Gastroesophageal sphincter (tissue), 3 donors: Measurements from ENCODE around the gene CEP170.
"Not testable (repeated sequence)": the region's sequence is repeated elsewhere in the genome, so short reads cannot be mapped to it uniquely, and the experiment has no call there.

Source experiments
- EP300 ChIP-seq: sonication (generic); formaldehyde crosslinking; IDR thresholded peaks from one replicate; pipeline ENCODE4 v1.6.1; 2017; ENCODE audit warnings: antibody characterized with exemption, mild to moderate bottlenecking
- POLR2A ChIP-seq, 2 donors: fragments of 450-650 bp; IDR thresholded peaks; one replicate each; pipeline ENCODE4 v1.6.1; 2017; ENCODE audit warnings: antibody characterized with exemption in 2 of 2, mild to moderate bottlenecking in 2 of 2, moderate library complexity in 1 of 2
- POLR2AphosphoS5 ChIP-seq: sonication (generic); formaldehyde crosslinking; IDR thresholded peaks from one replicate; pipeline ENCODE4 v1.6.1; 2017; ENCODE audit warnings: antibody characterized with exemption
- TF ChIP-seq, protein P1 (sequence below), 4 experiments: fragments of 200-600 bp in 2 of 4; fragments of 450-650 bp in 2 of 4; sonication (generic) in 1 of 4; IDR thresholded peaks; one replicate each; pipeline ENCODE4 v1.5.1; 2017 to 2019; ENCODE audit warnings: antibody characterized with exemption in 4 of 4, mild to moderate bottlenecking in 2 of 4, moderate library complexity in 2 of 4

- TF ChIP-seq, protein P1, sequence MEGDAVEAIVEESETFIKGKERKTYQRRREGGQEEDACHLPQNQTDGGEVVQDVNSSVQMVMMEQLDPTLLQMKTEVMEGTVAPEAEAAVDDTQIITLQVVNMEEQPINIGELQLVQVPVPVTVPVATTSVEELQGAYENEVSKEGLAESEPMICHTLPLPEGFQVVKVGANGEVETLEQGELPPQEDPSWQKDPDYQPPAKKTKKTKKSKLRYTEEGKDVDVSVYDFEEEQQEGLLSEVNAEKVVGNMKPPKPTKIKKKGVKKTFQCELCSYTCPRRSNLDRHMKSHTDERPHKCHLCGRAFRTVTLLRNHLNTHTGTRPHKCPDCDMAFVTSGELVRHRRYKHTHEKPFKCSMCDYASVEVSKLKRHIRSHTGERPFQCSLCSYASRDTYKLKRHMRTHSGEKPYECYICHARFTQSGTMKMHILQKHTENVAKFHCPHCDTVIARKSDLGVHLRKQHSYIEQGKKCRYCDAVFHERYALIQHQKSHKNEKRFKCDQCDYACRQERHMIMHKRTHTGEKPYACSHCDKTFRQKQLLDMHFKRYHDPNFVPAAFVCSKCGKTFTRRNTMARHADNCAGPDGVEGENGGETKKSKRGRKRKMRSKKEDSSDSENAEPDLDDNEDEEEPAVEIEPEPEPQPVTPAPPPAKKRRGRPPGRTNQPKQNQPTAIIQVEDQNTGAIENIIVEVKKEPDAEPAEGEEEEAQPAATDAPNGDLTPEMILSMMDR (IDR thresholded peaks at IDR 0.05): not testable (repeated sequence)
- not testable (repeated sequence) for TF ChIP-seq POLR2A (IDR thresholded peaks at IDR 0.05); EP300
- TF ChIP-seq POLR2AphosphoS5: peak; percentile 28
Measured at GRCh38 chr1:243211984-243212383, 43.1 kb downstream of the CEP170 start.
